HCT116 (cell line): ENCODE results near the gene SPEM1. TPM values are rescaled to one million over a fixed set of nuclear protein-coding genes. Genes with fewer than 3 reads are reported as not detected.

ENCODE experiments used
- ATAC-seq: fragments of 200-7000 bp; cut with Tn5 transposase; 2 replicates; pipeline ENCODE4 v1.9.1; 2020; ENCODE audit warnings: mild to moderate bottlenecking, moderate library complexity
- BruUV-seq: library from RNA; stranded (reverse); fragments of 400-500 nt; replicated peaks from 2 replicates; lab custom pipeline; 2021; lab: Mats Ljungman, UMichigan
- CTCF ChIA-PET: fragments of 300-600 bp; sonication (Branson Sonifier 250); formaldehyde crosslinking; loops from one replicate; lab custom pipeline; 2021; ENCODE audit warnings: antibody characterized with exemption; lab: Charles Lee
- POLR2A ChIA-PET: fragments of 300-600, 350-600 bp; sonication (Branson Sonifier 250); formaldehyde crosslinking; loops from one replicate; lab custom pipeline; 2021; ENCODE audit warnings: antibody characterized with exemption; lab: Charles Lee
- RAD21 ChIA-PET, 2 experiments: fragments of 300-600 bp; sonication (Branson Sonifier 250); formaldehyde crosslinking; loops; one replicate each; lab custom pipeline; 2023; ENCODE audit warnings: low total read pairs in 2 of 2; ENCODE audit not compliant: uncharacterized antibody in 2 of 2, unreplicated experiment in 2 of 2, low non-redundant PET in 1 of 2; lab: Charles Lee
- DNase-seq: peaks from one replicate; pipeline ENCODE4 v3.0.0-alpha.2; 2010; ENCODE audit warnings: low read depth, low spot score
- H2AFZ ChIP-seq: fragments of 200-600 bp; shearing (Covaris generic), sonication (generic); 2 replicates; pipeline ENCODE4 v1.6.1; 2017; ENCODE audit warnings: low read depth, mixed run types, mixed read lengths, antibody characterized with exemption, low read length; ENCODE audit not compliant: poor library complexity, severe bottlenecking
- H3K27ac ChIP-seq: 2 replicates; pipeline ENCODE4 v1.5.1; 2012; ENCODE audit warnings: low read depth, low read length
- H3K27me3 ChIP-seq: fragments of 200-600 bp; sonication (generic); 2 replicates; pipeline ENCODE4 v1.6.1; 2016; ENCODE audit warnings: mixed run types, low read length, mixed read lengths; ENCODE audit not compliant: insufficient read depth
- H3K36me3 ChIP-seq, 2 experiments: fragments of 200-500 bp in 1 of 2; fragments of 200-600 bp in 1 of 2; sonication (Bioruptor generic) in 1 of 2; sonication (generic) in 1 of 2; 2 replicates each; pipeline versions ENCODE4 v1.5.1 to v1.6.1; 2014 to 2016; ENCODE audit warnings: low read length in 2 of 2, inconsistent platforms in 1 of 2, mixed read lengths in 1 of 2, mixed run types in 1 of 2; ENCODE audit not compliant: insufficient read depth in 2 of 2, control insufficient read depth in 1 of 2
- H3K4me1 ChIP-seq, 2 experiments: fragments of 200-600 bp in 1 of 2; sonication (generic) in 1 of 2; 2 replicates each; pipeline versions ENCODE4 v1.5.1 to v1.6.1; 2012 to 2017; ENCODE audit warnings: low read length in 2 of 2, inconsistent platforms in 1 of 2, mild to moderate bottlenecking in 1 of 2, mixed read lengths in 1 of 2, mixed run types in 1 of 2, moderate library complexity in 1 of 2; ENCODE audit not compliant: insufficient read depth in 2 of 2, control insufficient read depth in 1 of 2
- H3K4me2 ChIP-seq: fragments of 200-600 bp; sonication (generic); 2 replicates; pipeline ENCODE4 v1.6.1; 2017; ENCODE audit warnings: mixed run types, low read length, mixed read lengths
- H3K4me3 ChIP-seq, 2 experiments: fragments of 200-600 bp in 1 of 2; sonication (generic) in 1 of 2; replicated peaks in 1 of 2; 2 replicates each; pipeline ENCODE4 v1.5.1; 2011 to 2016; ENCODE audit warnings: low read length in 2 of 2, control low read depth in 1 of 2, low read depth in 1 of 2, mild to moderate bottlenecking in 1 of 2, mixed read lengths in 1 of 2, mixed run types in 1 of 2
- H3K79me2 ChIP-seq: fragments of 200-600 bp; sonication (generic); 2 replicates; pipeline ENCODE4 v1.6.1; 2017; ENCODE audit warnings: mild to moderate bottlenecking, mixed run types, low read length, moderate library complexity, mixed read lengths; ENCODE audit not compliant: insufficient read depth
- H3K9ac ChIP-seq: fragments of 200-600 bp; sonication (generic); 2 replicates; pipeline ENCODE4 v1.6.1; 2016; ENCODE audit warnings: low read length, mixed read lengths
- H3K9me2 ChIP-seq: fragments of 200-600 bp; sonication (generic), shearing (Covaris generic); 2 replicates; pipeline ENCODE4 v1.6.1; 2017; ENCODE audit warnings: mixed run types, mild to moderate bottlenecking, moderate library complexity; ENCODE audit not compliant: insufficient read depth
- H3K9me3 ChIP-seq, 2 experiments: fragments of 200-500 bp in 1 of 2; fragments of 200-600 bp in 1 of 2; sonication (Bioruptor generic) in 1 of 2; sonication (generic) in 1 of 2; 2 replicates each; pipeline ENCODE4 v1.6.1; 2014 to 2017; ENCODE audit warnings: low read length in 2 of 2, mixed read lengths in 2 of 2, inconsistent platforms in 1 of 2, low read depth in 1 of 2, mild to moderate bottlenecking in 1 of 2, mixed run types in 1 of 2, moderate library complexity in 1 of 2; ENCODE audit not compliant: control insufficient read depth in 1 of 2, insufficient read depth in 1 of 2
- H4K20me1 ChIP-seq: fragments of 200-600 bp; sonication (generic), shearing (Covaris generic); 2 replicates; pipeline ENCODE4 v1.6.1; 2017; ENCODE audit warnings: mixed run types, mild to moderate bottlenecking, moderate library complexity; ENCODE audit not compliant: insufficient read depth
- CEBPB ChIP-seq: IDR thresholded peaks from 2 replicates; pipeline ENCODE4 v1.6.1; 2012; ENCODE audit warnings: low read depth
- EZH2phosphoT487 ChIP-seq: fragments of 200-600 bp; IDR thresholded peaks from 2 replicates; pipeline ENCODE4 v1.6.1; 2018; ENCODE audit warnings: antibody characterized with exemption, borderline replicate concordance
- TCF7L2 ChIP-seq: IDR thresholded peaks from 2 replicates; pipeline ENCODE4 v1.7.0; 2011; ENCODE audit warnings: borderline replicate concordance, inconsistent platforms; ENCODE audit not compliant: insufficient read depth, insufficient read length; ENCODE audit errors: extremely low read depth
- ZNF274 ChIP-seq: fragments of 200-500 bp; sonication (Bioruptor generic); IDR thresholded peaks from 2 replicates; pipeline ENCODE4 v1.6.1; 2014; ENCODE audit warnings: mild to moderate bottlenecking, low read depth, low read length, inconsistent platforms
- intact Hi-C: fragments of 100-400 bp; cut with micrococcal nuclease; formaldehyde crosslinking; loops from 2 replicates; pipeline ENCODE4 v1.10.0; 2022
- total RNA-seq: library from RNA; stranded (reverse); gene quantifications from one replicate; pipeline ENCODE4 v1.2.1, GENCODE V29; 2021; ENCODE audit not compliant: unreplicated experiment
- TF ChIP-seq, protein P1 (sequence below), 3 experiments: fragments of 200-600 bp in 1 of 3; sonication (generic) in 1 of 3; IDR thresholded peaks in 2 of 3; conservative IDR thresholded peaks in 1 of 3; 2 replicates each; pipeline ENCODE4 v1.5.1; 2012 to 2017; ENCODE audit warnings: low read depth in 2 of 3, low read length in 2 of 3, antibody characterized with exemption in 1 of 3, borderline replicate concordance in 1 of 3, control low read depth in 1 of 3, mild to moderate bottlenecking in 1 of 3, mixed read lengths in 1 of 3, mixed run types in 1 of 3, moderate library complexity in 1 of 3; ENCODE audit not compliant: insufficient read depth in 1 of 3

The SPEM1 gene
- total RNA-seq, 1 experiment from 2014 or later: 0.32 TPM

GRCh38 chr17:7466318-7466638 is 46.2 kb downstream of the SPEM1 start:
- H3K4me3 ChIP-seq: no peak overlapping the region
- H3K4me1 ChIP-seq: peaks cover 0 to 5% of the 10 kb centered on the region in 2 experiments; a peak in 1 of 4 replicates
- H3K9me2 ChIP-seq: no peaks in the 10 kb centered on the region
- RAD21 ChIA-PET: no interaction called here
- no peak overlapping the region for H3K4me2 ChIP-seq
- BruUV-seq: no TSS peak
- no peak overlapping the region for H3K9ac ChIP-seq
- DNase-seq (no peak), ATAC-seq (no peak)
- H3K27ac ChIP-seq: no peak overlapping the region
- no peaks in the 10 kb centered on the region for H4K20me1 ChIP-seq
- no peaks in the 10 kb centered on the region for H3K27me3 ChIP-seq
- no peaks in the 10 kb centered on the region; a peak in 2 of 4 replicates for H3K36me3 ChIP-seq
- H2AFZ ChIP-seq: no peak overlapping the region
- POLR2A ChIA-PET: interaction anchor here (1.0 kb wide), 1 partner anchor 62 kb away, joined by 3 read pairs; the partner anchor contains the start of gene TMEM256
- TF ChIP-seq ZNF274: no peak
- no peak for TF ChIP-seq EZH2phosphoT487
- TF ChIP-seq, all 23 proteins: peak for 0
- Histone ChIP-seq H3K79me2 (peaks cover 2% of the 10 kb centered on the region; the same call in 1 of the 2 replicates), H3K9me3 (no peaks in the 10 kb centered on the region)
- CTCF ChIA-PET: no interaction called here
- intact Hi-C loops: no loop called here

GRCh38 chr17:7466639-7467341 is 46.7 kb downstream of the SPEM1 start:
- Histone ChIP-seq H2AFZ (no peak overlapping the region), H3K79me2 (peaks cover 4% of the 10 kb centered on the region; the same call in 1 of the 2 replicates), H3K9ac (no peak overlapping the region), H3K36me3 (no peaks in the 10 kb centered on the region; a peak in 2 of 4 replicates)
- ATAC-seq: no peak
- DNase-seq: no peak
- intact Hi-C loops: no loop called here
- no TSS peak for BruUV-seq
- TF ChIP-seq, protein P1, sequence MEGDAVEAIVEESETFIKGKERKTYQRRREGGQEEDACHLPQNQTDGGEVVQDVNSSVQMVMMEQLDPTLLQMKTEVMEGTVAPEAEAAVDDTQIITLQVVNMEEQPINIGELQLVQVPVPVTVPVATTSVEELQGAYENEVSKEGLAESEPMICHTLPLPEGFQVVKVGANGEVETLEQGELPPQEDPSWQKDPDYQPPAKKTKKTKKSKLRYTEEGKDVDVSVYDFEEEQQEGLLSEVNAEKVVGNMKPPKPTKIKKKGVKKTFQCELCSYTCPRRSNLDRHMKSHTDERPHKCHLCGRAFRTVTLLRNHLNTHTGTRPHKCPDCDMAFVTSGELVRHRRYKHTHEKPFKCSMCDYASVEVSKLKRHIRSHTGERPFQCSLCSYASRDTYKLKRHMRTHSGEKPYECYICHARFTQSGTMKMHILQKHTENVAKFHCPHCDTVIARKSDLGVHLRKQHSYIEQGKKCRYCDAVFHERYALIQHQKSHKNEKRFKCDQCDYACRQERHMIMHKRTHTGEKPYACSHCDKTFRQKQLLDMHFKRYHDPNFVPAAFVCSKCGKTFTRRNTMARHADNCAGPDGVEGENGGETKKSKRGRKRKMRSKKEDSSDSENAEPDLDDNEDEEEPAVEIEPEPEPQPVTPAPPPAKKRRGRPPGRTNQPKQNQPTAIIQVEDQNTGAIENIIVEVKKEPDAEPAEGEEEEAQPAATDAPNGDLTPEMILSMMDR (IDR thresholded peaks at IDR 0.05 in 2 of 3, conservative IDR thresholded peaks at IDR 0.05 in 1 of 3; ENCODE audit: borderline replicate concordance in 1 of 3, insufficient read depth in 1 of 3, low read depth in 2 of 3, low read length in 2 of 3): no peak
- TF ChIP-seq CEBPB (no peak), TCF7L2 (no peak)
- TF ChIP-seq, all 23 proteins: peak for 0
- Histone ChIP-seq H4K20me1 (no peaks in the 10 kb centered on the region), H3K9me2 (no peaks in the 10 kb centered on the region), H3K4me2 (no peak overlapping the region), H3K9me3 (no peaks in the 10 kb centered on the region), H3K4me1 (peaks cover 0 to 5% of the 10 kb centered on the region in 2 experiments; a peak in 1 of 4 replicates), H3K27ac (no peak overlapping the region), H3K27me3 (no peaks in the 10 kb centered on the region), H3K4me3 (no peak overlapping the region)
- ChIA-PET CTCF (no interaction called here), POLR2A (interaction anchor here (1.0 kb wide), 1 partner anchor 63 kb away, joined by 3 read pairs; the partner anchor contains the start of gene TMEM256), RAD21 (no interaction called here)
